Right atrium auricular region (tissue), 2 donors: Measurements from ENCODE around the gene IWS1. TPM values are rescaled to one million over a fixed set of nuclear protein-coding genes. Genes with fewer than 3 reads are reported as not detected.

Experiments
- DNase-seq: peaks from one replicate; pipeline ENCODE4 v3.0.0-alpha.2; 2019; ENCODE audit warnings: low spot score
- H3K27ac ChIP-seq, 2 donors: fragments of 200-600 bp; sonication (generic); 1 replicate in 1 of 2; 2 replicates in 1 of 2; pipeline ENCODE4 v1.5.1; 2016 to 2019
- H3K27me3 ChIP-seq, 2 donors: fragments of 200-600 bp; sonication (generic); one replicate each; pipeline versions ENCODE4 v1.5.1 to v1.6.0; 2017 to 2019
- H3K36me3 ChIP-seq: fragments of 200-600 bp; sonication (generic); one replicate; pipeline ENCODE4 v1.5.1; 2016
- H3K4me1 ChIP-seq, 2 donors: fragments of 200-600 bp; sonication (generic); one replicate each; pipeline versions ENCODE4 v1.5.1 to v1.6.0; 2017 to 2019
- H3K4me3 ChIP-seq, 2 donors: fragments of 200-600 bp; sonication (generic); 1 replicate in 1 of 2; 2 replicates in 1 of 2; pipeline ENCODE4 v1.5.1; 2017 to 2019; ENCODE audit warnings: mild to moderate bottlenecking in 1 of 2, moderate library complexity in 1 of 2
- H3K9me3 ChIP-seq, 2 donors: fragments of 200-600 bp; sonication (generic); one replicate each; pipeline ENCODE4 v1.5.1; 2019
- total RNA-seq, 2 donors: library from RNA; depleted of rRNA; stranded (reverse); fragments of >200 nt; gene quantifications; one replicate each; pipeline ENCODE4 v1.1.0, GENCODE V29; 2016
- TF ChIP-seq, protein P1 (sequence below), 2 donors: fragments of 200-600 bp; sonication (generic); IDR thresholded peaks; one replicate each; pipeline ENCODE4 v1.5.1; 2019; ENCODE audit warnings: antibody characterized with exemption in 2 of 2

Gene IWS1
- total RNA-seq, 2 donors from 2014 or later = 43.3 to 46.4 TPM

DNA sequence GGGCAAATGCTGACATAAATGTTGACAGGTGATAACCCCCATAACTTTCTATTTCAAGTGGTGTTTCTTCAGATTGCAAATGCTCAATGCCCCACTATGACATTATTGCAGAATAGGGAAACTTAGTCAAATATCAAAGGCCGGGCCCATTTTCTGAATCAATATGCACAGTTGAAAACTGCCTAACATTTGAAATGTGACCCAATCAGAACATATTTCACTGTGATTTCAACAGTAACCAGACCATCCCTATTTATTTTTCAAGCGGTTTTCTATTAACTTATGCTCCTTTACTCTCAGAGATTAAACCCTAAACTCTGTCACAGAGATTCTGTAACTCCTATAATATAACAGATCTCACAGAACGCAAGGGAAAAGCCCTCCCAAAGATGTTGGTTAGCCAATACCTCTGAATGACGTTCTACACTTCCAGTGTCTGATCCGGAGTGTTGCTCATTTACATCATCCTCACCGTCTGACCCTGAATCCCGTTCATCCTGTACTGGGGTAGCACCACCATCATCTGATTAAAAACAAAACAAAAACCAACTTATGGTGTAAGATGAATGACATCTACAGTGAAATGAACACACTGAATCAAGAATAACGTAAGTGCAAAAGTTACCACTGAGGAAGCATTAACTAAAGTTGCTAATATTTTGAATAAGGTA lies 2.9 kb downstream of the IWS1 start:
- peaks cover 9% of the 10 kb centered on the region for H3K36me3 ChIP-seq
- no peak overlapping the region for H3K27ac ChIP-seq
- DNase-seq = no peak
- TF ChIP-seq, protein P1, sequence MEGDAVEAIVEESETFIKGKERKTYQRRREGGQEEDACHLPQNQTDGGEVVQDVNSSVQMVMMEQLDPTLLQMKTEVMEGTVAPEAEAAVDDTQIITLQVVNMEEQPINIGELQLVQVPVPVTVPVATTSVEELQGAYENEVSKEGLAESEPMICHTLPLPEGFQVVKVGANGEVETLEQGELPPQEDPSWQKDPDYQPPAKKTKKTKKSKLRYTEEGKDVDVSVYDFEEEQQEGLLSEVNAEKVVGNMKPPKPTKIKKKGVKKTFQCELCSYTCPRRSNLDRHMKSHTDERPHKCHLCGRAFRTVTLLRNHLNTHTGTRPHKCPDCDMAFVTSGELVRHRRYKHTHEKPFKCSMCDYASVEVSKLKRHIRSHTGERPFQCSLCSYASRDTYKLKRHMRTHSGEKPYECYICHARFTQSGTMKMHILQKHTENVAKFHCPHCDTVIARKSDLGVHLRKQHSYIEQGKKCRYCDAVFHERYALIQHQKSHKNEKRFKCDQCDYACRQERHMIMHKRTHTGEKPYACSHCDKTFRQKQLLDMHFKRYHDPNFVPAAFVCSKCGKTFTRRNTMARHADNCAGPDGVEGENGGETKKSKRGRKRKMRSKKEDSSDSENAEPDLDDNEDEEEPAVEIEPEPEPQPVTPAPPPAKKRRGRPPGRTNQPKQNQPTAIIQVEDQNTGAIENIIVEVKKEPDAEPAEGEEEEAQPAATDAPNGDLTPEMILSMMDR (IDR thresholded peaks at IDR 0.05) = no peak
- peaks cover 0 to 25% of the 10 kb centered on the region in 2 donors for H3K4me1 ChIP-seq
- no peak overlapping the region for H3K4me3 ChIP-seq
- H3K27me3 ChIP-seq = no peaks in the 10 kb centered on the region
- H3K9me3 ChIP-seq = no peaks in the 10 kb centered on the region

DNA sequence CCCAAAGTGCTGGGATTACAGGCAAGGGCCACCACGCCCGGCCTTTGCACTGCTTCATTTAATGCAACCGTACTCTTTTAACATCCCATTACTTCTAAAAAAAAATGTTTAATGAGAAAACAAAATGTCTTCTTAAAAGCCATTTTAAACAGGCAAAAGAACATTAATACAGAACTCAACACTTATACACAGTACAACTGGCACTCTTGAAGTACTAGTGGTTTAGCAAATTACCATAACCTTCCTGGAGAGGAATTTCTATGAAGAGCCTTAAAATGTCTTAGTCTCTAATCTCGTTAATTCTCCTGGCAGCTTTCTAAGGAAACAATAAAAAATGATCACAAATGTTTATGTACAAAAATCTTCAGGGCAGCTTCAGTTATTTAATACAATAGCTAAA lies 5.9 kb downstream of the IWS1 start:
- Histone ChIP-seq H3K27me3 (no peaks in the 10 kb centered on the region), H3K36me3 (peaks cover 12% of the 10 kb centered on the region), H3K9me3 (no peaks in the 10 kb centered on the region), H3K27ac (no peak overlapping the region), H3K4me1 (peaks cover 0 to 29% of the 10 kb centered on the region in 2 donors), H3K4me3 (no peak overlapping the region)
- no peak for DNase-seq
- TF ChIP-seq, protein P1 (IDR thresholded peaks at IDR 0.05) = no peak

DNA sequence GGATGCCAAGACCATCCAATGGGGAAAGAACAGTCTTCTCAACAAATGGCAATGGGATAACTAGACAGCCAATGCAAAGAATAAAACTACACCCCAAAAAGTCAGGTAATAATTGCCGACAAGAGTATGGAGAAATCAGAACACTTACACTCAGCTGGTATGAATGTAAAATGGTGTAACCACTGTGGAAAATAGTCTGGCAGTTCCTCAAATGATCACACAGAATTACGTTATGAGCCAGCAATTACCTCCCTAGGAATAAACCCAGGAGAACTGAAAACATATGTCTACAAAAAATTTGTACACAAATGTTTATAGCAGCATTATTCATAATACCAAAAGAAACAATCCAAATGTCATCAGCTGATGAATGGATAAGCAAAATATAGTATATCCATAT lies 8.8 kb downstream of the IWS1 start:
- peaks cover 8% of the 10 kb centered on the region for H3K36me3 ChIP-seq
- H3K27ac ChIP-seq = peak overlapping the region in 1 of 2 donors; percentile 85
- TF ChIP-seq, protein P1 (IDR thresholded peaks at IDR 0.05) = no peak
- no peak for DNase-seq
- no peaks in the 10 kb centered on the region for H3K9me3 ChIP-seq
- H3K4me3 ChIP-seq = no peak overlapping the region
- H3K27me3 ChIP-seq = no peaks in the 10 kb centered on the region
- peaks cover 0 to 41% of the 10 kb centered on the region in 2 donors for H3K4me1 ChIP-seq

DNA sequence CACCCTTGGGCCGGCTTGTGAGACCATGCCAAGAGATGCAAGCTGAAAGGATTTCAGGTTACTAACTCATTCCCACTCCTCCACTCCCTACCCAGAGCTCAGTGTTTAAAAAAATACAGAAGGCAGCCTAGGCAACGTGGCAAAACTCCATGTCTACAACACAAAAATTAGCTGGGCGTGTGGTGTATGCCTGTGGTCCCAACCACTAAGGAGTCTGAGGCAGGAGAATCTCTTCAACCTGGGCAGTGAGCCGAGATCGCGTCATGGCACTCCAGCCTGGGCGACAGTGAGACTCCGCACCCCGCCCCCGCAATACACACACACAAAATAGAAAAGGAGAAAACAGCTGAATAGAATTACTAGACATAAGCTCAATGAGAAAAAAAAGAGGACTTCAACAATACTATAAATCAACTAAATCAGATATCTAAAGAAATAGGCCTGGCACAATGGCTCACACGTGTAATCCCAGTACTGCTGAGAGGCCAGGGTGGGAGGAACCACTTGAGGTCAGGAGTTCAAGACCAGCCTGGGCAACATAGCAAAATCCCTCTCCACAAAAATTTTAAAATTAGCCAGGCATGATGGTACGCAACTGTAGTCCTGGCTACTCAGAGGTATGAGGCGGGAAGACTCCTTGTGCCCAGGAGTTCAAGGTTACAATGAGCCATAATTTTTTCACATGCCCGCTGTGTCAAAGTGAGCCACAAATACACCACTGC lies 10.1 kb downstream of the IWS1 start:
- no peak overlapping the region for H3K4me3 ChIP-seq
- peaks cover 3% of the 10 kb centered on the region for H3K36me3 ChIP-seq
- TF ChIP-seq, protein P1 (IDR thresholded peaks at IDR 0.05) = no peak
- H3K9me3 ChIP-seq = no peaks in the 10 kb centered on the region
- DNase-seq = peak; percentile 94
- peak overlapping the region; percentile 82 to 85 for H3K27ac ChIP-seq
- H3K4me1 ChIP-seq = peaks cover 0 to 54% of the 10 kb centered on the region in 2 donors
- no peaks in the 10 kb centered on the region for H3K27me3 ChIP-seq

DNA sequence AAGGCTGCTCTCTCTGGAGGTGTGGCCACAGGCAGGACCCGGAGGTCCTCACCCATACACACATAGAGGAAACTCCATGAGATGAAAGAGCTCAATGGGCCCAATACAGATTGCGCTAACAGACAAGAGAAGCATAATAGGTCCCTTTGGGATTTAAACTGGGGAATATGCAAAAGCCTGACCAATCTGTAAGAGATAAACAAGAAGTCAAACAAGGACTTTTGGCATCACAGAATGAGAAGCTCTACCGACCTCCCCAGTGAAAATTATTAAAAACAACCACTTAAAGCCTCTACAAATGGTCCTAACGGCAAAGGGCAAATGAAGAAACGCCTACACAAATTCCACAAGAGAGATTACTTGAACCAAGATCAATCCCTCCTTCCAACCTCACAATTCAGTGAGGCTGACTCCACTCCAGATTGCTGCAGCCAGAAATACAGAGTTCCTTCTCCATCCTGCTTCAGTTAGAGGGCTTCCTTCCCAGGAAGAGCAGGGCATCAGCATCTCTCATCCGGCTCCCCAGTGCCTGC lies 10.8 kb downstream of the IWS1 start:
- Histone ChIP-seq H3K36me3 (peaks cover 3% of the 10 kb centered on the region), H3K4me3 (no peak overlapping the region), H3K27me3 (no peaks in the 10 kb centered on the region), H3K9me3 (no peaks in the 10 kb centered on the region), H3K27ac (peak overlapping the region; percentile 82 to 85), H3K4me1 (peaks cover 0 to 58% of the 10 kb centered on the region in 2 donors)
- TF ChIP-seq, protein P1 (IDR thresholded peaks at IDR 0.05) = no peak
- DNase-seq = no peak
